ENCODE results near the gene SUSD5.
"Not testable (repeated sequence)": the region's sequence is repeated elsewhere in the genome, so short reads cannot be mapped to it uniquely, and the experiment has no call there.

Gene SUSD5

GRCh38 chr3:33115024-33115768, 103.4 kb downstream of the SUSD5 start:
- no peak for DNase-seq (ENCODE audit: low read depth)

GRCh38 chr3:33114622-33115023, 104.0 kb downstream of the SUSD5 start:
- DNase-seq (ENCODE audit: low read depth): no peak

- DNase-seq (ENCODE audit: low read depth): peak; percentile 82
Measured at GRCh38 chr3:33113772-33114621, 104.6 kb downstream of the SUSD5 start, which contains the start of gene CRTAP. Gene CRTAP (plus strand): TSS chr3:33114014. CDS start chr3:33114078, 64 bp downstream.

GRCh38 chr3:33111581-33111980, 107.0 kb downstream of the SUSD5 start:
- no peak for DNase-seq (ENCODE audit: low read depth)

GRCh38 chr3:33106854-33107253, 111.8 kb downstream of the SUSD5 start:
- not testable (repeated sequence) for DNase-seq (ENCODE audit: low read depth)

- no peak for DNase-seq (ENCODE audit: low read depth)
Measured at GRCh38 chr3:33105341-33105948, 113.2 kb downstream of the SUSD5 start.

GRCh38 chr3:33104803-33105202, 113.8 kb downstream of the SUSD5 start:
- no peak for DNase-seq (ENCODE audit: low read depth)

- no peak for DNase-seq (ENCODE audit: low read depth)
Measured at GRCh38 chr3:33103480-33103879, 115.1 kb downstream of the SUSD5 start.

GRCh38 chr3:33103034-33103433, 115.6 kb downstream of the SUSD5 start:
- no peak for DNase-seq (ENCODE audit: low read depth)

- DNase-seq (ENCODE audit: low read depth): no peak
Measured at GRCh38 chr3:33100229-33100628, 118.4 kb downstream of the SUSD5 start.
